ENCODE results near the gene SRRD. TPM values are rescaled to one million over a fixed set of nuclear protein-coding genes. Genes with fewer than 3 reads are reported as not detected.

SRRD gene
- total and polyA plus RNA-seq, 12 donors = 10.3 to 261 (median 17.1) TPM

GRCh38 chr22:26508148-26508547 is 24.5 kb downstream of the SRRD start:
- H3K36me3 ChIP-seq (replicated peaks in 1 of 2) = peaks cover 0 to 70% of the 10 kb centered on the region in 2 donors
- DNase-seq = no peak
- no peak overlapping the region for H3K4me3 ChIP-seq
- H3K27me3 ChIP-seq = no peaks in the 10 kb centered on the region
- H3K4me1 ChIP-seq (replicated peaks in 1 of 2) = peaks cover 12 to 20% of the 10 kb centered on the region in 2 donors
- no peaks in the 10 kb centered on the region for H3K9me3 ChIP-seq (replicated peaks in 1 of 3)
- no peak overlapping the region for H3K27ac ChIP-seq
- no peak for TF ChIP-seq POLR2A (IDR thresholded peaks at IDR 0.05)
- intact Hi-C loops (cut with DNase I) = no loop called here

DNA sequence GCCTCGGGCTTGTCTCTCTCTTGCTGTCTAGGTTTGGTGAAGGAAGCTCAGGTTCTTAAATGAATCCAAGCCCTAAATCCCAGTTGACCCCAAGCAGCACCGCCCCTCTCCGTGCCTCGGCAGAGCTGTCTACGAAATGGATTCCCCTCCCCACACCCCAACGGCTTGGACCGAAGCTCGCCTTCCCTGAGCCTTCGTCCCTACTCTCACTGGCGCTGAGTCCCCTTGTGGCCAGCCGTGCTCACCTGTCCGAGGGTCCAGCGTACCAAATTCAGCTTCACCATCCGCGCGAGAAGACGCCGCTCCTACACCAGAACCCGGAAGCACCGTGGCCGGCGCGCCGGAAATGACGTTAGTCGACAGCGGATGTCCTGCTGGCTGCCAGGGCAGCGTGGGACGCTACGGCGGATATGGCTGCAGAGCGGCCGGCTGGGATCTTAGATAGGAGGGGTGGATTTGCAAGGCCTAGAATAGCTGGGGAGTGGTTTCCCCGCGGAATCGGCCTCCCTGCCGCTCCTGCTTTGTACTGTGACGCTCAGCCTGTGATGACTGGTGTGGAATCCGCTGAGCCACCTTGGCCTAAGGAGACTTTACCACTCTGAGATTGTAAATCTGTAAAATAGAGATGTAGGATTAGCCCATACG is 28.6 kb downstream of the SRRD start, which contains the start of gene TFIP11:
Gene TFIP11, minus strand, starts transcription at position 325 of the 645 bp plus-strand sequence. CDS start 2,201 bp downstream, outside the sequence.
- DNase-seq = peak; percentile 93 to 98 (median 95)
- H3K4me3 ChIP-seq = peak within 1 kb of the TSS; percentile 44 to 96 (median 48)
- TF ChIP-seq POLR2A (IDR thresholded peaks at IDR 0.05) (no peak), CTCF (IDR thresholded peaks at IDR 0.05) (peak in 1 of 6 experiments; percentile 26)
- H3K4me1 ChIP-seq (replicated peaks in 1 of 2) = peaks cover 14 to 24% of the 10 kb centered on the region in 2 donors
- peak within 1 kb of the TSS in 4 of 5 donors; percentile 11 to 86 (median 57) for H3K27ac ChIP-seq
- intact Hi-C loops (cut with DNase I) = no loop called here
- H3K27me3 ChIP-seq = no peaks in the 10 kb centered on the region
- WGBS, 4 donors = 0% methylated on average over 5 to 40 of the region's 40 CpGs
- no peaks in the 10 kb centered on the region for H3K9me3 ChIP-seq (replicated peaks in 1 of 3)
- H3K36me3 ChIP-seq (replicated peaks in 1 of 2) = peaks cover 0 to 29% of the 10 kb centered on the region in 2 donors

GRCh38 chr22:26513838-26514237 is 30.2 kb downstream of the SRRD start:
- Histone ChIP-seq H3K9me3 (replicated peaks in 1 of 3) (no peaks in the 10 kb centered on the region), H3K36me3 (replicated peaks in 1 of 2) (peaks cover 0 to 13% of the 10 kb centered on the region in 2 donors), H3K4me1 (replicated peaks in 1 of 2) (peaks cover 14 to 24% of the 10 kb centered on the region in 2 donors), H3K27ac (no peak overlapping the region), H3K27me3 (no peaks in the 10 kb centered on the region), H3K4me3 (no peak overlapping the region)
- no peak for TF ChIP-seq CTCF (IDR thresholded peaks at IDR 0.05)
- TF ChIP-seq POLR2A (IDR thresholded peaks at IDR 0.05) = no peak
- intact Hi-C loops (cut with DNase I) = no loop called here
- WGBS, 4 donors = 32 to 43% (median 35%) methylated on average over 1 of the region's 1 CpG
- no peak for DNase-seq

DNA sequence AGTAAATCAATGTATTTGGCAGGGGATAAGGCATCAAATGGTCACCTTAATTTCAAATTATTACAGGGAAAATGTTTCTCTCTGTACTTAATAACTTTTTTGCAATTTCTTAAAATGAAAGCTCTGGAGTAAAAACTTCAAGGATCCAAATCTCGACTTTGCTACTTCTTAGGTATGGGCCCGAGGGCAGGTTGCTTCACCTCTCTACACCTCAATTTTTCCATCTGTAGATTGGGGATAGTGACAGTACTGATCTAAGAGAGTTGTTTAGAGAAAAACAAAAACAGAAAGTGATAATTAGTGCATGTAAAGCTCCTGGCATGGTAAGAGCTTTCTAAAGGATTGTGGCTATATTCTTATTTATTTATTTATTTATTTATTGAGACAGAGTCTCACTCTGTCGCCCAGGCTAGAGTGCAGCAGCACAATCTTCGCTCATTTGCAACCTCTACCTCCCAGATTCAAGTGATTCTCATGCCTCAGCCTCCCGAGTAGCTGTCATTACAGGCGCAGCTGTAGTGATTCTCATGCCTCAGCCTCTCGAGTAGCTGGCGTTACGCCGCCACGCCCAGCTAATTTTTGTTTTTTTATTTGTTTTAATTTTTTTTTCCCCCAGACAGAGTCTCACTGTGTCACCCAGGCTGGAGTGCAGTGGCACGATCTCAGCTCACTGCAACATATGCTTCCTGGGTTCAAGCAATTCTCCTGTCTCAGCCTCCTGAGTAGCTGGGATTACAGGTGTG is 30.9 kb downstream of the SRRD start:
- Histone ChIP-seq H3K36me3 (replicated peaks in 1 of 2) (peaks cover 0 to 6% of the 10 kb centered on the region in 2 donors), H3K4me3 (no peak overlapping the region), H3K27me3 (no peaks in the 10 kb centered on the region), H3K27ac (no peak overlapping the region), H3K9me3 (replicated peaks in 1 of 3) (no peaks in the 10 kb centered on the region), H3K4me1 (replicated peaks in 1 of 2) (peaks cover 14 to 24% of the 10 kb centered on the region in 2 donors)
- intact Hi-C loops (cut with DNase I) = no loop called here
- TF ChIP-seq CTCF (IDR thresholded peaks at IDR 0.05) (no peak), POLR2A (IDR thresholded peaks at IDR 0.05) (no peak)
- WGBS, 4 donors = 92 to 94% (median 93%) methylated on average over 12 of the region's 12 CpGs
- no peak for DNase-seq

Measured in adrenal gland (tissue), 12 donors.